Stomach (tissue), 4 donors: ENCODE data around the gene NDFIP1.

Source experiments
- EP300 ChIP-seq: sonication (generic); formaldehyde crosslinking; IDR thresholded peaks from one replicate; pipeline ENCODE4 v1.6.1; 2017; ENCODE audit warnings: antibody characterized with exemption
- POLR2A ChIP-seq, 4 donors: fragments of 450-650 bp; IDR thresholded peaks; one replicate each; pipeline ENCODE4 v1.6.1; 2016; ENCODE audit warnings: antibody characterized with exemption in 4 of 4, control low read depth in 2 of 4, mild to moderate bottlenecking in 1 of 4, moderate library complexity in 1 of 4
- POLR2AphosphoS5 ChIP-seq, 3 donors: sonication (generic); formaldehyde crosslinking; IDR thresholded peaks; one replicate each; pipeline ENCODE4 v1.6.1; 2016; ENCODE audit warnings: antibody characterized with exemption in 3 of 3
- TF ChIP-seq, protein P1 (sequence below), 7 experiments: fragments of 450-650 bp in 4 of 7; fragments of 200-600 bp in 3 of 7; sonication (generic) in 3 of 7; IDR thresholded peaks; one replicate each; pipeline ENCODE4 v1.5.1; 2016 to 2019; ENCODE audit warnings: antibody characterized with exemption in 7 of 7, control low read depth in 2 of 7, mild to moderate bottlenecking in 1 of 7

DNA sequence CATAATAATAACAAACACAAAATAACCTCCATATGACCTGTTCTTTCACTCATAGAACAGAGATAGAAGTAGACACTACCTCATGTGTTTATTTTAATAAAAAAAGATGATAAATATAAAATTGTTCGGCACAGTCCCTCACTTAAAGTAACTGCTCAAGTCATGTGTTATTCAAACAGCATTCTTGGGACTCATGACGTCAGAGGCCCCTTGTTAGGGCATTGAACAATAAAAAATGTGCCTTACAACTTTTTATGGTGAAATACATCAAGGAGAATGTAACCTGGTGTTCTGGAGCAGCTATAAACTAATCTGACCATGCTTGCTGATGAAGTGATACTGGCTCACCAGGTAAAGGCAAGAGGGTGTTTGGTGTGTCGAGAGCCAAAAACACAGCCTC lies 12.2 kb upstream of the NDFIP1 start:
- TF ChIP-seq, protein P1, sequence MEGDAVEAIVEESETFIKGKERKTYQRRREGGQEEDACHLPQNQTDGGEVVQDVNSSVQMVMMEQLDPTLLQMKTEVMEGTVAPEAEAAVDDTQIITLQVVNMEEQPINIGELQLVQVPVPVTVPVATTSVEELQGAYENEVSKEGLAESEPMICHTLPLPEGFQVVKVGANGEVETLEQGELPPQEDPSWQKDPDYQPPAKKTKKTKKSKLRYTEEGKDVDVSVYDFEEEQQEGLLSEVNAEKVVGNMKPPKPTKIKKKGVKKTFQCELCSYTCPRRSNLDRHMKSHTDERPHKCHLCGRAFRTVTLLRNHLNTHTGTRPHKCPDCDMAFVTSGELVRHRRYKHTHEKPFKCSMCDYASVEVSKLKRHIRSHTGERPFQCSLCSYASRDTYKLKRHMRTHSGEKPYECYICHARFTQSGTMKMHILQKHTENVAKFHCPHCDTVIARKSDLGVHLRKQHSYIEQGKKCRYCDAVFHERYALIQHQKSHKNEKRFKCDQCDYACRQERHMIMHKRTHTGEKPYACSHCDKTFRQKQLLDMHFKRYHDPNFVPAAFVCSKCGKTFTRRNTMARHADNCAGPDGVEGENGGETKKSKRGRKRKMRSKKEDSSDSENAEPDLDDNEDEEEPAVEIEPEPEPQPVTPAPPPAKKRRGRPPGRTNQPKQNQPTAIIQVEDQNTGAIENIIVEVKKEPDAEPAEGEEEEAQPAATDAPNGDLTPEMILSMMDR (IDR thresholded peaks at IDR 0.05): no peak
- no peak for TF ChIP-seq EP300
- no peak for TF ChIP-seq POLR2A (IDR thresholded peaks at IDR 0.05)
- no peak for TF ChIP-seq POLR2AphosphoS5 (IDR thresholded peaks at IDR 0.05)
